K562 (cell line): ENCODE measurements around the gene CACNA2D4. TPM values are rescaled to one million over a fixed set of nuclear protein-coding genes. Genes with fewer than 3 reads are reported as not detected.

Experiments
- ATAC-seq: fragments of 200-7000 bp; cut with Tn5 transposase; 3 replicates; pipeline ENCODE4 v1.9.1; 2020; ENCODE audit warnings: moderate library complexity
- BruUV-seq: library from RNA; stranded (reverse); fragments of 400-500 nt; replicated peaks from 2 replicates; lab custom pipeline; 2021; lab: Mats Ljungman, UMichigan
- CTCF ChIA-PET: fragments of 300-600 bp; formaldehyde crosslinking; extraction: SDS; loops from one replicate; lab custom pipeline; 2021; ENCODE audit warnings: low intra/inter-chr PET ratio; lab: Yijun Ruan, JAX
- POLR2A ChIA-PET: fragments of 300-600, 350-650 bp; sonication (Branson Sonifier 250); formaldehyde crosslinking; extraction: SDS; loops from one replicate; lab custom pipeline; 2021; ENCODE audit warnings: antibody characterized with exemption, inconsistent platforms; lab: Yijun Ruan, JAX
- DNase-seq, 4 experiments: peaks; one replicate each; pipeline versions ENCODE4 v3.0.0 to v3.0.0-alpha.2; 2011 to 2018; ENCODE audit warnings: low spot score in 3 of 4, mixed read lengths in 3 of 4; ENCODE audit errors: extremely low read depth in 1 of 4
- FAIRE-seq: peaks from 2 replicates; lab custom pipeline; 2011; peaks lifted over from hg19 to GRCh38; lab: Jason Lieb, UNC
- H2AFZ ChIP-seq: 2 replicates; pipeline ENCODE4 v1.6.0; 2011; ENCODE audit warnings: low read depth, low read length, control low read depth, inconsistent platforms
- H3K27ac ChIP-seq: fragments of 200-600 bp; 3 replicates; pipeline ENCODE4 v1.8.0; 2011; ENCODE audit warnings: low read depth, mild to moderate bottlenecking, control low read depth, inconsistent platforms, low read length, moderate library complexity, mixed read lengths; ENCODE audit errors: extremely low read depth
- H3K27me3 ChIP-seq, 2 experiments: fragments of 300-600 bp in 1 of 2; 2 replicates in 1 of 2; 3 replicates in 1 of 2; pipeline versions ENCODE4 v1.6.0 to v1.8.0; 2011; ENCODE audit warnings: inconsistent platforms in 2 of 2, low read length in 2 of 2, mild to moderate bottlenecking in 1 of 2, mixed read lengths in 1 of 2, moderate library complexity in 1 of 2; ENCODE audit not compliant: control insufficient read depth in 2 of 2, insufficient read depth in 2 of 2
- H3K36me3 ChIP-seq: fragments of 300-600 bp; 3 replicates; pipeline ENCODE4 v1.8.0; 2011; ENCODE audit warnings: mild to moderate bottlenecking, low read length, inconsistent platforms; ENCODE audit not compliant: control insufficient read depth, insufficient read depth
- H3K4me1 ChIP-seq, 2 experiments: fragments of 200-600 bp in 1 of 2; replicated peaks in 1 of 2; 2 replicates in 1 of 2; 3 replicates in 1 of 2; pipeline versions ENCODE4 v1.5.1 to v1.8.0; 2011; ENCODE audit warnings: inconsistent platforms in 2 of 2, low read length in 2 of 2, mild to moderate bottlenecking in 1 of 2, mixed read lengths in 1 of 2, moderate library complexity in 1 of 2; ENCODE audit not compliant: control insufficient read depth in 2 of 2, insufficient read depth in 2 of 2
- H3K4me2 ChIP-seq: 2 replicates; pipeline ENCODE4 v1.6.1; 2011; ENCODE audit warnings: low read length, control low read depth, inconsistent platforms, mixed read lengths; ENCODE audit not compliant: insufficient read depth
- H3K4me3 ChIP-seq: fragments of 200-600 bp; sonication (generic), shearing (Covaris generic); 2 replicates; pipeline ENCODE4 v1.5.1; 2016; ENCODE audit warnings: control low read depth, inconsistent platforms
- H3K79me2 ChIP-seq: fragments of 200-600 bp; 3 replicates; pipeline ENCODE4 v1.8.0; 2011; ENCODE audit warnings: low read length, inconsistent platforms; ENCODE audit not compliant: control insufficient read depth, insufficient read depth
- H3K9ac ChIP-seq, 2 experiments: 2 replicates each; pipeline versions ENCODE4 v1.6.0 to v1.6.1; 2011; ENCODE audit warnings: low read depth in 2 of 2, low read length in 2 of 2, control low read depth in 1 of 2, inconsistent platforms in 1 of 2, mild to moderate bottlenecking in 1 of 2, mixed read lengths in 1 of 2; ENCODE audit not compliant: insufficient read depth in 1 of 2
- H3K9me1 ChIP-seq: one replicate; pipeline ENCODE4 v1.6.0; 2011; ENCODE audit warnings: inconsistent platforms, mild to moderate bottlenecking, low read length, moderate library complexity; ENCODE audit not compliant: control insufficient read depth, insufficient read depth
- H3K9me3 ChIP-seq: replicated peaks from 2 replicates; pipeline ENCODE4 v1.5.1; 2011; ENCODE audit warnings: low read depth, low read length, inconsistent platforms; ENCODE audit not compliant: control insufficient read depth, insufficient read depth
- H4K20me1 ChIP-seq: replicated peaks from 2 replicates; pipeline ENCODE4 v1.6.1; 2011; ENCODE audit warnings: low read length, inconsistent platforms, mixed read lengths; ENCODE audit not compliant: control insufficient read depth, insufficient read depth
- GTF2F1 ChIP-seq: IDR thresholded peaks from 2 replicates; pipeline ENCODE4 v1.6.1; 2011; ENCODE audit warnings: low read depth, low read length, improper control_type of control experiment
- KAT8 ChIP-seq: fragments of 450-650 bp; IDR thresholded peaks from 2 replicates; pipeline ENCODE4 v1.6.1; 2016; ENCODE audit warnings: low read depth, mild to moderate bottlenecking
- MAX ChIP-seq: sonication (generic); formaldehyde crosslinking; IDR thresholded peaks from 2 replicates; pipeline ENCODE4 v1.9.0; 2022; ENCODE audit warnings: mild to moderate bottlenecking, missing genetic modification reagents
- POLR3A ChIP-seq: IDR thresholded peaks from 2 replicates; pipeline ENCODE4 v1.6.1; 2011; ENCODE audit warnings: borderline replicate concordance, mild to moderate bottlenecking, moderate library complexity; ENCODE audit not compliant: insufficient read length, insufficient read depth; ENCODE audit errors: extremely low read depth
- WGBS: fragments of 100-300 bp; shearing (Covaris generic); methylation state at CpG from one replicate; pipeline ENCODE4 v1.1.6; 2016; ENCODE audit warnings: low coverage, mixed read lengths; ENCODE audit not compliant: insufficient coverage; ENCODE audit errors: missing lambda C conversion rate; 5-methylcytosine and 5-hydroxymethylcytosine counted together
- in situ Hi-C: fragments of 300-500 bp; cut with MboI; formaldehyde crosslinking; loops from 4 replicates; pipeline ENCODE4 v1.15.0; 2018; ENCODE audit warnings: inconsistent platforms, mixed read lengths
- intact Hi-C: fragments of 100-400 bp; cut with micrococcal nuclease; formaldehyde crosslinking; loops from 2 replicates; pipeline ENCODE4 v1.14.2; 2022
- polyA plus RNA-seq, 8 experiments: library from polyadenylated mRNA; depleted of rRNA in 4 of 8; stranded (reverse) in 5 of 8; unstranded in 3 of 8; fragments of >200 nt; fragmentation: Nextera tagmentation in 2 of 8; fragmentation: Illumina TruSeq in 1 of 8; extraction: Ambion mirVana in 2 of 8; extraction: Trizol in 1 of 8; gene quantifications; 2 replicates each; pipeline versions ENCODE4 v1.2.1 to v1.2.3, GENCODE V29; 2011 to 2014; ENCODE audit warnings: inconsistent platforms in 1 of 8, missing spikeins in 1 of 8
- total RNA-seq, 7 experiments: library from RNA; depleted of rRNA in 6 of 7; stranded (reverse); fragments of >200 nt in 6 of 7; fragmentation: Illumina TruSeq in 2 of 7; extraction: Trizol in 2 of 7; gene quantifications; 2 replicates each; pipeline versions ENCODE4 v1.2.1 to v1.2.3, GENCODE V29; 2011 to 2021; ENCODE audit warnings: low replicate concordance in 1 of 7
- TF ChIP-seq, protein P1 (sequence below), 2 experiments: fragments of 450-650 bp in 1 of 2; sonication (generic) in 1 of 2; formaldehyde crosslinking in 1 of 2; IDR thresholded peaks; 2 replicates each; pipeline versions ENCODE4 v1.7.1 to v1.9.0; 2016 to 2022; ENCODE audit warnings: inconsistent platforms in 1 of 2, mild to moderate bottlenecking in 1 of 2, missing genetic modification reagents in 1 of 2

The CACNA2D4 gene
- total and polyA plus RNA-seq, 9 of the 15 experiments (the other 6 are each of a cell fraction or from before 2014, with no cell fraction given) = 0.04 to 0.69 (median 0.40) TPM; not detected in 3

- Histone ChIP-seq H3K9ac (no peak overlapping the region), H3K9me1 (no peaks in the 10 kb centered on the region), H3K79me2 (no peaks in the 10 kb centered on the region), H3K4me1 (peaks cover 35 to 37% of the 10 kb centered on the region in 2 experiments), H3K4me3 (no peak overlapping the region), H3K27me3 (peaks cover 0 to 6% of the 10 kb centered on the region in 2 experiments; a peak in 2 of 5 replicates), H3K4me2 (no peak overlapping the region), H3K27ac (no peak overlapping the region), H2AFZ (no peak overlapping the region), H4K20me1 (no peaks in the 10 kb centered on the region), H3K9me3 (no peaks in the 10 kb centered on the region), H3K36me3 (no peaks in the 10 kb centered on the region)
- DNase-seq (no peak), FAIRE-seq (no peak), ATAC-seq (no peak)
- POLR2A ChIA-PET = no interaction called here
- in situ Hi-C loops (no loop called here), intact Hi-C loops (no loop called here)
- no TSS peak for BruUV-seq
- CTCF ChIA-PET = no interaction called here
- WGBS = 69% methylated on average over 21 of the region's 22 CpGs
- TF ChIP-seq GTF2F1 = no peak
- no peak for TF ChIP-seq KAT8
- TF ChIP-seq MAX = no peak
- TF ChIP-seq, protein P1, sequence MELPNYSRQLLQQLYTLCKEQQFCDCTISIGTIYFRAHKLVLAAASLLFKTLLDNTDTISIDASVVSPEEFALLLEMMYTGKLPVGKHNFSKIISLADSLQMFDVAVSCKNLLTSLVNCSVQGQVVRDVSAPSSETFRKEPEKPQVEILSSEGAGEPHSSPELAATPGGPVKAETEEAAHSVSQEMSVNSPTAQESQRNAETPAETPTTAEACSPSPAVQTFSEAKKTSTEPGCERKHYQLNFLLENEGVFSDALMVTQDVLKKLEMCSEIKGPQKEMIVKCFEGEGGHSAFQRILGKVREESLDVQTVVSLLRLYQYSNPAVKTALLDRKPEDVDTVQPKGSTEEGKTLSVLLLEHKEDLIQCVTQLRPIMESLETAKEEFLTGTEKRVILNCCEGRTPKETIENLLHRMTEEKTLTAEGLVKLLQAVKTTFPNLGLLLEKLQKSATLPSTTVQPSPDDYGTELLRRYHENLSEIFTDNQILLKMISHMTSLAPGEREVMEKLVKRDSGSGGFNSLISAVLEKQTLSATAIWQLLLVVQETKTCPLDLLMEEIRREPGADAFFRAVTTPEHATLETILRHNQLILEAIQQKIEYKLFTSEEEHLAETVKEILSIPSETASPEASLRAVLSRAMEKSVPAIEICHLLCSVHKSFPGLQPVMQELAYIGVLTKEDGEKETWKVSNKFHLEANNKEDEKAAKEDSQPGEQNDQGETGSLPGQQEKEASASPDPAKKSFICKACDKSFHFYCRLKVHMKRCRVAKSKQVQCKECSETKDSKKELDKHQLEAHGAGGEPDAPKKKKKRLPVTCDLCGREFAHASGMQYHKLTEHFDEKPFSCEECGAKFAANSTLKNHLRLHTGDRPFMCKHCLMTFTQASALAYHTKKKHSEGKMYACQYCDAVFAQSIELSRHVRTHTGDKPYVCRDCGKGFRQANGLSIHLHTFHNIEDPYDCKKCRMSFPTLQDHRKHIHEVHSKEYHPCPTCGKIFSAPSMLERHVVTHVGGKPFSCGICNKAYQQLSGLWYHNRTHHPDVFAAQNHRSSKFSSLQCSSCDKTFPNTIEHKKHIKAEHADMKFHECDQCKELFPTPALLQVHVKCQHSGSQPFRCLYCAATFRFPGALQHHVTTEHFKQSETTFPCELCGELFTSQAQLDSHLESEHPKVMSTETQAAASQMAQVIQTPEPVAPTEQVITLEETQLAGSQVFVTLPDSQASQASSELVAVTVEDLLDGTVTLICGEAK (IDR thresholded peaks at IDR 0.05) = no peak
- TF ChIP-seq, protein P1 (CRISPR knock-in tag; IDR thresholded peaks at IDR 0.05) = no peak
- TF ChIP-seq POLR3A = no peak
Observed at GRCh38 chr12:1808798-1809480, 109.5 kb downstream of the CACNA2D4 start.
